NCI-H1694 (cell line): Measurements from ENCODE around the gene SMAD6.

Source experiments
- DNase-seq: peaks from one replicate; lab custom pipeline; 2025; lab: John Stamatoyannopoulos, UW

Gene SMAD6

DNA sequence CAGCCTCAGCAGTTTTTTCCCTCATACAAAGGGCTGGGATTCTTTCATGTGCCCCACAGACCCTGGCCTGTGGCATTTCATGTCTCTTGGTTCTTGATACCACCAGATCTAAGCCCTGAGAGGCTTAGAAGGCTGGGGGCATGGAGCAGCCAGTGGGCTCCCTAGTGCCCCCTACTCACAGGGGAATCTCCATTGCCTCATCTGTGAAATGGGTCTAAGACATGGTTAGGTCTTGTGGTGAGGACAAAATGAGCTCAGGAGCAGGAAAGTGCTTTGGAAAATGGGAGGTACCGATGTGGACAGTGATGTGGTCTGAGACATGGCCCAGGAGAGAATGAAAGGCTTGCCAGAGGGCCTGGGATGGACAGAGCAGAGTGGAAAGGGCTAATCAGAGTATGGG lies 94.3 kb downstream of the SMAD6 start:
- no peak for DNase-seq

DNA sequence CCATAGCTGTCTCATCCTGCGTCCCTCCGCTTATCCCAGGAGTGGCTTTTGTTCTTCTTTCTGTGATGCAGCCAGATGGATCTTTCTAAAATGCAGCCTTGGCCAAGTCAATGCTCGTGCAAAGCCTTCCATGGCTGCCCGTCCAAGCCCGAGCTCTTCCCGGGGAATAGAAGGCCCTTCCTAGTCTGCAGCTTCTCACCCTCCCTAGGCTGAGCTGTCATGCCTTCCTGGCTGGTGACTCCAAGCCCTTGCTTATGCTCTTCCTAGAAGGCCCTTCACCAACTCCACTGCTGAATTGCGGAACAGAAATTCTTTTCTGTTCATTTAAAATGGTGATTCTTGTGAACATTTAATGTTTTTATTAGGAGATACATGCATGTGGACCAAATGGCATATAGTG lies 95.9 kb downstream of the SMAD6 start:
- DNase-seq, result no peak

DNA sequence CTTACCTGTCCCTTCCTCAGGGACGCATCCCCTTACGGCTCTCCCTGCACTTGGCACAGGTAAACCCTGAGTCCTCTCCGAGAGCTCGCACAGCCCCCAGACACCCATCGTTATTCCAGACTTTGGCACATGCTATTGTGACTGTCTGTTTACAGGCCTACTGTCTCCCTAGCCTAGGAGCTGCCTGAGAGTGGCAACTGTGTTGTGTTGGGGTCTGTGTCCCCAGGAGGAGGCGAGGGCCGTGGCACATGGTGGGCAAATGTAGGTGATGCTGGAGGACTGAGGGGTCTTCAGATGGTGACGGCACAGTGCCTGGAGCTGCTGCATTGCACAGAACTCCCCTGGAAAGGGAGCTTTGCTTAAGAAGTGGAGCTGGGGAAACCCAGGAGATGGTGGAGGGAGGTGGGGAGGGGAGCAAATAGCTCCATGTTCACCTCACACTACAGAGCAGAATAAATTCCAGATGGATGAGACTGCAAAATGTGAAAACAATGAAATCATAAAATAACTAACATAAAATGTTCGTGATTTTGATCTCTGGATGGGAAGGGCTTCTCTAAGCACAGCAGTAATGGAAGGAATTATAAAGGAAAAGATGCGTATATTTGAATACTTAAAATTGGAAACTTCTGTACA lies 96.5 kb downstream of the SMAD6 start:
- DNase-seq, result no peak

DNA sequence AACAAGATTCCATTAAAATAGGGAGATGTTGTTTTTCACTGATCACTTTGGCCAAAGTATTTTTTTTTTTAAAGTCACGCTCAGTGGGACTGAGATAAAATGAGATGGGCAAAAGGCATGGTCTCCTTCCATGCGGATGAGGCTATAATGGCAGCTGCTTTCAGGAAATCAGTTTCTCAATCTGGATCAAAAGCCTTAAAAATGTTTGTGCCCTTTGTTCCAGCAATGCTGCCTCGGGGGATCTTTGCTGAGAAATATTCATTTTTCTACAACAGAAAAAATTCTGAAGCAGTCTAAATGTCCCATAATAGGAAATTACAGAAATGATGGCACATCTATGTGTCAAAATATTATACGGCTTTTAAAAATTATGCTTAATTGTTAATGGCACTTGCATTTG lies 97.2 kb downstream of the SMAD6 start:
- no peak for DNase-seq

DNA sequence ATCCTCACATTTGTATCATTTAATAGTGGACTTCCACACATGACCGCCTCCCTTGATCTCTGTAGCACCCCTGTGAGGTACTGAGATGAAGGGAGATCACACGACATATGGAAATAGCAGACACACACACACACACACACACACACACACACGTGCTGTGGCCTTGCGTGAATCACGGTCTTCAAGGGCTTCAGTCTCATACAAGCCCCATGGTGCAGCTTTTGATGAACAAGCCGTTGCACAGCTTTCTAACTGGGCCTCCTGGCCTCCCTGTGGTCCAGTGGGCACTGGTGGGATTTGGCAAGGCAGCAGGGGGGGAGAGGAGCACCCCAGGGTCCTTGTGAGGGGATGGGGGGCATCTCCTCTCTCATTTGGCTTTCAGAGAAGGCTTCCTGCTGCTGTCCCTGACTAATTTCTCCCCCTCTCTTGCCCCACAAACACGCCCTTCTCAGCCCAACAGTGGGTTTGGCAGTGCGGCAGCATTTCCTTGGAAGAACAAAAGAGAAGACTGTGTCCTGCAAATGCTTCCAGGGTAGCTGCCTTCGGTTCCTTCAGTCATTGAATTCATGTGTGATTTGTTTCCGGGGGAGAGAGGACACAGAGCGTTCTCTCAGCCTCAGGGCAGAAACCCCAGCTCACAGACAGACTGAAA lies 98.7 kb downstream of the SMAD6 start:
- DNase-seq, result no peak

DNA sequence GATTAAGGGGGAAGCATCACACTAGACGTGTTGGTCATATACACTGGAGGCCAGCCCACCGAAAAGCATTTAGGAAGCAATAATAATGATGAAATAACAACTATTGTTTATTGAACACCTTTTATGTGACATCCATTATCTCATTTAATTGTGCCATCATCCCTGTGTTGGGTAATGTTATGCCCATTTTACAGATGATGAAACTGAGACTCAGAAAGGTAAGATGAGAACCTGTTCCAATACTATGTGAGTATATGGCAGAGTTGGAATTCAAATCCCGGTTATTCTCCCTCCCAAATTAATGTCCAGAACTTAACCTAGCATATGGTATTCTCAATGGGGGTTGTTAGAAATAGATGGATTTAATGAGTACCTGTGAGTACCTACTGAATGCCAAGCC lies 99.2 kb downstream of the SMAD6 start:
- no peak for DNase-seq

DNA sequence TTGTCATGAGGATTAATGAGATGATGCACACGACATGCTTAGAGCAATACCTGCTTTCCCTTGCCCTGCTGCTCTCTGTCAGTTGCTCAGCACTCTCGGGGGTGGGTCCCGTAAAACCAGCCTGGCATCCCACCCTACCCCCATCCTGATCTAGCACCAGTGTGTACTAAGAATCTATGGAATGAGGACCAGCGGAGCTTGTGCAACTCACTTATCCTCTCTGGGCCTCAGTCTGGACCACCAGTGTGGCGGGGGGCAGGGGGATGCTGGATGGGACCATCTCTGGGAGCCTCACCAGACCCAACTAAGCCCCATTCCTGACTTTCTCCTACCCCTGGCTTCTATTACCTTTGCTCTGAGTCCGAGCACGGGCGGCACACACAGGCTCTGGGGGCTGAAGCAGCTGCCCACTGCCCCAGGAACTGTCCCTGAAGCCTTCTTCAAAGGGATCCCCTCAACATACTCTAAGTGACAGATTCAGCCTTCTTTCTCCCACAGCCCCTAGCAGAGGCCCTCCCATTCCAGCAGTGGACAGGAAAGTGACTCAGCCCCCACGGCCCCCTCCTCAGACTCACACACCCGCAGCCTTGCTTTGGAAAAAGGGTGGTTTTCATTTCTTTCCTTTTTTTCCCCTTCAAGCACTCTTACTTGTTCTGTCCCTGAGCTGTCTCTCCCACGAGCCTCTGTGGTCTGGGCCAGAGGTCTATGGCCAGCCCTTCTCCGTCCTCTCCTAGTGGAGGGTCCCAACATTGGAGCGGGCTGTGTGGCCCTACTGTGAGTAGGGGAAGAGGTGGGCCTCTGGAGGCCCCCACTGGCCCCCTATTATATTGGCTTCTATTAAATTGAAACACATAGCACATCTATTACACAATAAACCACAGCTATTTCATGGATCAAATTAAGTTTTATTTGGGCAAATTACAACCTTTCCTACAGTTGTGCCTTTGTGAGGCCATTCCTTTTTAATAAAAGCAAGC lies 100.3 kb downstream of the SMAD6 start:
- DNase-seq, result no peak

DNA sequence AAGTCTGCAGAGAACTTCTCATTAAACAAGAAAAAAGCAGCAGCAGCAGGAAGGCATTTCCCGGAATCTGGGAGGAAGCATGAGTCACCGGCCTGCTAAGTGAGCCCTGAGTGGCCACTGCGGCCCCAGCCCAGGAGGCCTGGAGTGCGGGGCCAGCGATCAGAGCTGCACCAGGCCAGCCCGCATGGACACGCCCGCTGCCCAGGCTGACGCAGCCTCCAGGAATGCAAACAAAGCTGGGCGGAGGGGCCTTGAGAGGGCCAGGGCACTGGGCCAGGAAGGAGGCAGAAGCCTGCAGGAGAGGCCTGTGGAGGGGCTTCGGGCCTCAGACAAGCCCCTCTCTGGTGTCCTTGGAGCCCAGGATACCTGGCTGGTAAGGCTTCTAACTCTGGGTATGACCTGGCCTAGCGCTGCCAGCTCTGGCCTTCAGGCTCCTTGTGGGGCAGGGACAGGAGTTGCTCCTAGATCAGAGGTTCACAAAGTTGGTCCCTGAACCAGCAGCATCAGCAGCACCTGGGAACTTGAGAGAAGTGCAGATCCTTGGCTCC lies 101.2 kb downstream of the SMAD6 start:
- DNase-seq, result no peak

DNA sequence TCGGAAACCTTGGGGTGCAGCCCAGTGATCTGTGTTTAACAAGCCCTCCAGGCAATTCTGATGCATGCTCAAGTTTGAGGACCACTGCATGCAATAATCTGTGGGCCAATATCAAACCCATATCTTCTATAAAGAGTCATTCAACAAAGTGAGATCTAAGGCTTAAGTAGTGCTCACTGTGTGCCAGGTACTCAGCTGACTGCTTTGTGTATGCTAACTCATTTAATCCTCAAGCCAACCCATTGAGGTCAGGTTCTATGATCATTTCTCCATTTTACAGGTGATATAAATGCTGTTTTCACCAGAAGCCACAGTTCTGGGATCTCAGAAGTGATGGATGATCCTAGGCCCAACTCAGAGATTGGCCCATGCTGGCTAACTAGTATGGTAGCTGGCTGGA lies 101.7 kb downstream of the SMAD6 start:
- DNase-seq, result no peak

DNA sequence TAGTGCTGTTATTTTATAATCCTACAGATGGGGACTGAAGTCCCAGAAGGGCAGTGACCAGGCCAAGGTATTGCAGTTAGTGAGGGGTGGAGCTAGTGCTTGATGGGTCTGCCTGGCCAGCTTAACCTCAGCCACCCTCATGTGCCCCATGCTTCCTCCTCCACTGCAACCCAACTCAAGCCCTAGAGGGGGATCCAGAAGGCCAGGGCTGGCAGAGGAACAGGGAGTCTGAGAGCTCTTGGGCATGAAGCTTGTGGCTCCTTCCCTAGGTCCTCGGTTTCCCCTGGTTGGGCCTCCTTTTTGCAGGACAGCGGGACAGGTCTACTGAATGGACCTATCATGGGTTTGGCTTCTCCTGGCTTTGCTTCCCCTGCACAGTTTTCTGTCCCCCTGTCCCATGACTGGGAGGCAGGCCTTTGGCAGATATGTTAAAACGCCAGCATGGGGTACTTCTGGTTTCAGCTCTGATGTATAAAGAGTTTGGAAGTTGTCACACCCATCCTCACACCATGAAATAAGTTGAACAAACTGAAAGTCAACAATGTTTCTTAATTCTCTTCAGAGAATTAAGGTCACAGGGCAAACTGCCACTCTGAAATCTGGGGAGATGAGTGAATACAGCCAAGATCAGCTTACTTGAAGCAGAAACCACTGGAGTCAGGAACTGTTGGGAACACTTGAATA lies 103.3 kb downstream of the SMAD6 start:
- DNase-seq, result no peak

DNA sequence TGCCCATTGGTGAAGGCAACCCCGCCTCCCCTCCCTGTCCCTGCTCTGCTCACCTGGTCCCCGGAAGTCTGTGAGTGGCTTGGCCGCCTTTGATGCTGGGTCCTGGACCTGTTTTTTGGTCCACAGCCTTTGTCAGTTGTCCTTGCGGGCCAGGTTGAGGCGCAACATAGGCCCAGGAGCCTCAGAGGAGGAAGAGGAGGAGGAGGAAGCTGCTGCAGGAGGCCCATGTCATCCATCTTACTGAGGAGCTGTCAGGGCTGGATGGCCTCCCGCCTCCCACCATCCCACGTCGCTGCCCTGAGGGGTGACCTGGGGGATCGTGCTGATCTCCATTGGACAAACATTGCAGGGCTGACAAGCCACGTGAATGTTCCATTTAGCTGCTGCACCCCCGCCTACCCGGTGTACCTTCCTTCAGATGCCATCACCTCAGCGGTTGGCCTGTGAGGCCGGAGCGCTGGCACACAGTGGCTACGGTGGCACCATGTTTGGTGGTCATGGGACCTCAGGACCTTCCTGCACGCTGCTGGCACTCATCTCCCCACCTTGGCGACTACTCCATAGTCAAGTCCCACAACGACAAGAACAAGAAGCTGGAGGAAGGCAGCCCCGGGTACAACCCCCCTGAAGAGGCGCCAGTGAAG lies 106.3 kb downstream of the SMAD6 start:
- DNase-seq, result no peak

DNA sequence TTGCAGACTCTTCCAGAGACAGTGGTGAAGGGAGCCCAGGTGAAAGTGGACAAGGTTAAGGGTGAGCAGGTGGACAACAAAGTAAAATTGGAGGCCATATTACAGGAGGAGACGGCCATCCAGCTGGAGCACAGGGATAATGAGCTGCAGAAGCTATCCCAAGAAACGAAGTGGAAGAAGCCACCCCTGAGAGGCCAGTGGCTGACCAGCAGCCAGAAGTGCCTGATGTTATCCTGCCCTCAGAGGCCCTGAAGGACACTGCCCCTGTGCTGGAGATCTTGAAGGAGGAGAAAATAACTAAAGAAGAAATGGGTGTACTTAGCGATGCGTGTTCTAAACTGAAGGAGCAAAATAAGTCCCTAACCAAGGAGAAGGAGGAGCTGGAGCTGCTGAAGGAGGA lies 107.6 kb downstream of the SMAD6 start:
- DNase-seq, result no peak

DNA sequence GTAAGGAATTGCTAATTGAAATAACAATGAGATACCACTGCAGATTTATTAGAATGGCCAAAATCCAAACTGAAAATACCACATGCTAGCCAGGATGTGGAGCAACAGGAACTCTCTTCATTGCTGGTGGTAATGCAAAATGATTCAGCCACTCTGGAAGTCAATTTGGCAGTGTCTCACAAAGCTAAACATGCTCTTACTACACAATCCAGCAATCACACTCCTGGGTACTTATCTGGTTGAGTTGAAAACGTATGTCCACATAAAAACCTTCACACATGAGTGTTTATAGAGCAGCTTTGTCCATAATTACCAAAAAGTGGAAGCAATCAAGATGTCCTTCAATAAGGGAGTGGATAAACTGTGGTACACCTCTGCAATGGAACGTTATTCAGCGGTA lies 113.3 kb downstream of the SMAD6 start:
- no peak for DNase-seq

DNA sequence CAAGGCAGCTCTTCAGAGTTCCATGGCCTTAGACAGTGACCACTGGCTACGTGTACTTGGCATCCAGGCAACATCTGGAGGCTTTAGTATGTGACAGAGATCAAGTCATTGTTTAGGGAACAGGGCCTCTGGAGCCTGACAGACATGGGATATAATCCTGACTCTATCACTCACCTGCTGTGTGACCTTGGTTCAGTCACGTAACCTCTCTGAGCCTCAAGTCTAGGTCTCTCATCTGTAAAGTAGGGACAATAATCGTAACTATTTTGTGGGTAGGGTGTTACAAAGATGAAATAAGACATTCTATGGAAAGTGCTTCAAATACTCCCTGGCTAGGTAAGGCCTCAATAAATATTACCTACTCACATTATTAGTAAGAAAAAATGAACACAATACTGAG lies 114.2 kb downstream of the SMAD6 start:
- no peak for DNase-seq

DNA sequence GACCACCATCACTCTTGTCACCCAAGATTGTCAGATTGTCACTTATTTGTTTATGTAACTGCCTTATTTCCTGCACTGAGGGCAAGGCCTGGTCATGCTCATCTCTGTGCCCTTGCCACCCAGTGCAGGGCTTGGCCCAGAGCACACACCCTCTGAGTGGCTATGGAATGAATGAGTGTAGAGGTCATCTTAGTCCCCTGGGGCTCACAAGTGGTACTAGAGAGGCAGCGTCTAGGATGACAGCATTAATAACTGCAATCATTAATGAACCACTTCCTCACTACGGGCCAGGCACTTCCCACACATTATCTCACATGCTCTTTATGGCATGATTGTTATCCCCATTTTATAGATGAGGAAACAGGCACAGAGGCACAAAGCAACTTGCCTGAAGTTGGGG lies 117.0 kb downstream of the SMAD6 start:
- no peak for DNase-seq

DNA sequence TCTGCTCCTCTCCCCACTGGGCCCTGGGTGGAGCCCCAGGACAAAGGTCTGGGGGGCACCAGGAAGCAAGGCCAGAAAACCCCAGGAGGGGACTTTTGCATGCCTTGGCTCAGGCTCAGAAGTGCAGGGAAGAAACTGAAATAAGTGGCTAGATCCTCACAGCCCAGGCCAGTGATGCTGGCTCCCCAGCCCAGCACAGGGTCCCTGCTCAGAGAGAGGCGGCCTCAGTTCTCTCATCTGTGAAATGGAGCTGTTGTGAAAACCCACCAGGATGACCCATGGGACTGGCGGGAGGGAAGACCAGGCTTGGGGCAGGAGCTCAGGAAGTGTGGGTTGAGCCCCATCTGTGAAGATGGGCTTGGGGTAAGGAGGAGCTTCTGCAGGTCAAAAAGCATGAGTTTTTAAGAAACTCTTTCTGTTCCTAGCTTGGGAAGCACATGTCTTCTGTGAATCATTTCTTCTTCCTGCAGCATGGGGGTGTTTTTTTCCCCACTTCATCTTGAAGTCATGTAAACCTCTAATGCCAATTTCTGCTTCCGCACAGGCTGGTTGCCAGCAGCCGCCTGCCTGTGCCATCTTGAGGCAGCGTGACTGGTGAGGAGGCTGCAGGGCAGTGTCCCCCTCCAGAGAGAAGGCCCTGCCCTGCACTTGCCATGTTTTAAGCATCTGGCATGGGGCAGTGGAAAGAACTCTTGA lies 118.6 kb downstream of the SMAD6 start:
- no peak for DNase-seq

DNA sequence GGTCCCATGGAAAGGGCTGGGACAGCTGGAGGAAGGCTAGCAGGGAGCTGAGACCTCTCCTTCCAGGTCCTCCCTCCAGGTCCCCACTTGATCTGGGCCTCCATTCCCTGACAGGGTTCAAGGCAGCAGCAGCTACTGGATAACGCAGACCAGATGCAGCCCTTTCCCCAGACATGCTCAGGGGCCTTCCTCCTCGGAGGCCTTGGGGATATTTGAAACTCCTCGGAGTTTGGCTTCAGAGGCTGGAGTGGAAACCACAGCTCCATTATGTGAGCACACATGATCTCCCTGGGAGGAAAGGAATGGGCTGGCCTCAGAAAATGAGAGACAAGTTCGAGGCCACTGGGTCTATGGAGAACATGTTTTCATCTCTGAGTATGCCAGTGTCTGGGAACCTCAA lies 119.3 kb downstream of the SMAD6 start:
- no peak for DNase-seq

DNA sequence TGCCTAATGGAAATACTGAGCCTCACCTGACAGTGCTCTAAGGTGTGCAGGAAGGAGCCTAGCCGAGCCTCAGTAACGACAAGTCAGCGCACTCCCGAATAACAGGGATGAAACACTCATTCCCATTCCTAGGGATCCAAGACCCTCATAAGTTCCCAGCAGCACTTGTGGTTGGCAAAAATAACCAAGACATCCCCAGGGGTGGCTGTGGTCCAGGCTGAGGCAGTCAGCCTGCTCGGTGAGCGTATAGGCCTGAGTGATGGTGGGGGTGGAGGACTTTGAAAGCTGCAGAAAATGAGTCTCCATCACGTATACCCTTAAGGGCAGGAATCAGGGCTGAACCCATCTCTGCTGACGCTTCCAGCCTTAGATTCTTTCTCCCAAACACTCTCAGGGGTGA lies 120.1 kb downstream of the SMAD6 start:
- no peak for DNase-seq

DNA sequence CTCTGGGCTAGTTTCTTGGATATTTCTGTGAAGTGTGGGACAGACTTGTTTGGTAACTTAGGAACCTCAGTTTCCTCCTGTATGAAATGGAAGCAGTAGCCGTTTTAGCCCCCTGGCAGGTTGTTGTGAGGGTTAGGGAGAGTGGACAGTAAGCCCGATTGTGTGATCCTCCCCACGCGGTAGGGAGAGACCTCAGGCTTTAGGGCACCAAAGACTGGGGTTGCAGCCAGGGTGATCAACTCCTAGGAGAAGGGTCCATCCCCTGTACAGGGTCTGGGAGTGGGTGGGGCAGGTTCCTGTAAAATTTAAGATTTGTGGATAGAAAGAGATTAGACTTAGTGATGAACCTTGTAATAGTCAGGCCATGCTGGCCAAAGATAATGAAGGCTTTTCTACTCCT lies 120.5 kb downstream of the SMAD6 start:
- no peak for DNase-seq

DNA sequence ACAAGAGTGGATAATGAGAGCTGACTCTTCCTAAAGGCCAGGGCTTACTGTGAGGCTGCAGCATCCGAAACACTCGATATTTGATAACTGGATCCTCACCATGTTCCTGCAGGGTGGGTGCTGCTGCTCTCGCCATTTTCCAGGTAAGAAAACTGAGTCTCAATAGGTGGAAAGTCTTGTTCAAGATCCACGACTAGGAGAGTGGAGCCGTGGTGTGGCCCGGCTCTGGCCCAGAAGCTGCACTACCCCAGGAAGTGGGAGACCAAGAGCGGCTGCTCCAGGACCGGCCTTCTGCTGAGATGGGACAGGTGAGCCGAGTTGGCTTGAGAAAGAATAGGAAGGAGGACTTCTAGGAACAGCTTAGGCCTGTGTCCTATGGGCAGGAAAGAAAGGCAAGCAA lies 121.6 kb downstream of the SMAD6 start:
- no peak for DNase-seq

DNA sequence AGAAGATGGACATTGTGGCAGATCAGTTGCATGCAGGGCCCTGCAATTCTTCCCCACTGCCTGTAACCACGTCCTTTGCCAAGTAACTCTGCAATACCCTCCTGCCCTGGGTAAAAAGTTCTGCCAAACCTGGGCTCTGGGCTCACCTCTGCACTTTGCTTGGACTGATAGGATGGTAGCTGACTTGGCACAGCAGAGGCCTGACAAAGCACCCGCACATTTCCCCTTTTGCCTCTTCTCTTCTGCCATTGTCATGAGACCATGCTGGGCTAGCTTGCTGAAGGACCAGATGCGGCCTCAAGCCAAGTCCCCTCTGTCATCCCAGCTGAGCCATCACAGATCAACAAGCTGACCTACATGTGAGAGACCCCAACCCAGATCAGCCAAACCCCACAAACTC lies 122.4 kb downstream of the SMAD6 start:
- DNase-seq, result no peak
